ENCODE measurements around the gene LSM7. TPM values are rescaled to one million over a fixed set of nuclear protein-coding genes. Genes with fewer than 3 reads are reported as not detected.
"Not testable (repeated sequence)": the region's sequence is repeated elsewhere in the genome, so short reads cannot be mapped to it uniquely, and the experiment has no call there.

The LSM7 gene
- total RNA-seq, 4 donors from 2014 or later, result 70.0 to 109 (median 77.5) TPM

DNA sequence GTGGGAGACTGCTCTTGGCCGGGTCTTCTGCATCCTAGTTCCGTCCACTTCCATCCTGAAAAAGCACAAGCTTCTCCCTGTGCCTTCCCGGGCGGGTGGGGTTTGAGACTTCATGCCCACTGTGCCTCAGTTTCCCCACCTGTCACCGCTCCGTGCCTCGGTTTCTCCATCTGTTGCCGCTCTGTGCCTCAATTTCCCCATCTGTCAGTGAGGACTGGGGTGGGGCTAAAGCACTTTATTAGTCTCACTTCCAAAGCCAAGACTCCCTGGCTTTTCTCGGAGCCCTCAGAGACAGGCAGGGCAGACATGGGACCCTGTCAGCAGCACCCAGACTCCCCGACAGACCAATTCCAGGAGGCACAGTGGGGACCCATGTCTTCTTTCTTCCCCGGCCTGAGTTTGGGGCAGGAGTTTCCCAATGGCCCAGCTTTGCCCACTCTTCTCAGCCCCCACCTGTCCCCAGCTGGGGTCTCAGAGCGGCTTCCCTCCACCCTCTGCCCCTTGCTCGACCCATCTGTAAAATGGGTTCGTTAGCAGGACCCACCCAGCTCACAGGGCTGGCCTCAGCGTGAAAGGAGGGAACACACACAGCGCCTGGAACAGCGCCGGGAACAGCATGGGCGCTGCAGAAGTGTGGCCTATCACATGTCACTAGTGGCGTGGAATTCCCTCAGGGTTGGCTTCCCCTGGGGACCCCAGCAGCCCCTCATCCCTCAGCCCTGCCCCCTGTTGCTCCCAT is 41.8 kb downstream of the LSM7 start:
- in situ Hi-C loops (cut with MboI; ENCODE audit: low sequenced_read_pairs in 4 of 4), result loop anchor here (25.0 kb wide), 1 partner anchor 101 kb away; no protein-coding TSS in a partner anchor
- no peak for TF ChIP-seq POLR2A (IDR thresholded peaks at IDR 0.05)
- TF ChIP-seq, protein P1, sequence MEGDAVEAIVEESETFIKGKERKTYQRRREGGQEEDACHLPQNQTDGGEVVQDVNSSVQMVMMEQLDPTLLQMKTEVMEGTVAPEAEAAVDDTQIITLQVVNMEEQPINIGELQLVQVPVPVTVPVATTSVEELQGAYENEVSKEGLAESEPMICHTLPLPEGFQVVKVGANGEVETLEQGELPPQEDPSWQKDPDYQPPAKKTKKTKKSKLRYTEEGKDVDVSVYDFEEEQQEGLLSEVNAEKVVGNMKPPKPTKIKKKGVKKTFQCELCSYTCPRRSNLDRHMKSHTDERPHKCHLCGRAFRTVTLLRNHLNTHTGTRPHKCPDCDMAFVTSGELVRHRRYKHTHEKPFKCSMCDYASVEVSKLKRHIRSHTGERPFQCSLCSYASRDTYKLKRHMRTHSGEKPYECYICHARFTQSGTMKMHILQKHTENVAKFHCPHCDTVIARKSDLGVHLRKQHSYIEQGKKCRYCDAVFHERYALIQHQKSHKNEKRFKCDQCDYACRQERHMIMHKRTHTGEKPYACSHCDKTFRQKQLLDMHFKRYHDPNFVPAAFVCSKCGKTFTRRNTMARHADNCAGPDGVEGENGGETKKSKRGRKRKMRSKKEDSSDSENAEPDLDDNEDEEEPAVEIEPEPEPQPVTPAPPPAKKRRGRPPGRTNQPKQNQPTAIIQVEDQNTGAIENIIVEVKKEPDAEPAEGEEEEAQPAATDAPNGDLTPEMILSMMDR (IDR thresholded peaks at IDR 0.05 in 4 of 5, conservative IDR thresholded peaks at IDR 0.05 in 1 of 5), result no peak
- H3K27me3 ChIP-seq, result peaks cover 31 to 43% (median 39%) of the 10 kb centered on the region in 3 donors

GRCh38 chr19:2283835-2284507 is 44.4 kb downstream of the LSM7 start:
- Histone ChIP-seq H3K36me3 (no peaks in the 10 kb centered on the region), H3K4me1 (peaks cover 0 to 12% of the 10 kb centered on the region in 2 donors), H3K4me3 (no peak overlapping the region), H3K9me3 (no peaks in the 10 kb centered on the region), H3K27ac (no peak overlapping the region), H3K27me3 (peaks cover 5 to 17% (median 15%) of the 10 kb centered on the region in 3 donors)
- no peak for TF ChIP-seq POLR2A (IDR thresholded peaks at IDR 0.05)
- TF ChIP-seq, protein P1 (IDR thresholded peaks at IDR 0.05 in 4 of 5, conservative IDR thresholded peaks at IDR 0.05 in 1 of 5), result no peak
- DNase-seq (no peak), ATAC-seq (no peak)
- in situ Hi-C loops (cut with MboI; ENCODE audit: low sequenced_read_pairs in 4 of 4) (loop anchor here (25.0 kb wide), 1 partner anchor 103 kb away; no protein-coding TSS in a partner anchor), intact Hi-C loops (cut with DNase I; ENCODE audit: low total_unique reads) (no loop called here)

More for the DNA sequence above, 41.8 kb downstream of the LSM7 start:
- intact Hi-C loops (cut with DNase I; ENCODE audit: low total_unique reads), result no loop called here
- no peaks in the 10 kb centered on the region for H3K36me3 ChIP-seq
- no peak overlapping the region for H3K27ac ChIP-seq
- H3K4me1 ChIP-seq, result peaks cover 2 to 31% of the 10 kb centered on the region in 2 donors
- ATAC-seq (no peak), DNase-seq (no peak)
- no peak overlapping the region for H3K4me3 ChIP-seq
- no peaks in the 10 kb centered on the region for H3K9me3 ChIP-seq

DNA sequence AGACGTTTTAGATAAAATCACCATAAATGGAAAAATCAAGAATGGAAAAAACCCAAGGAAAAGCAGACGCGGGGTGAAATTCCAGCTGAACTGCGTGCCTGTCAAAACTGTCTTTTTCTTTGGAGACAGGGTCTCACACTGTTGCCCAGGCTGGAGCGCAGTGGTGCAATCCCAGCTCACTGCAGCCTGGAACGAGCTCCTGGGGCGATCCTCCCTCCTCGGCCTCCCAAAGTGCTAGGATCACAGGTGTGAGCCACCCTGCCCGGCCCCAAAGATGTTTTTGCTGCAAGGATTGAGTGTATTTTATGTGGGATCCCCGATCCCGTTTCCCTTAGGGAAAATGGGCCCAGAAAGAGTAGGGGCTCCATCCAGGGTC is 45.5 kb downstream of the LSM7 start:
- in situ Hi-C loops (cut with MboI; ENCODE audit: low sequenced_read_pairs in 4 of 4) (loop anchor here (25.0 kb wide), 1 partner anchor 104 kb away; no protein-coding TSS in a partner anchor), intact Hi-C loops (cut with DNase I; ENCODE audit: low total_unique reads) (no loop called here)

GRCh38 chr19:2282062-2282861 is 46.1 kb downstream of the LSM7 start, which contains the start of gene PEAK3:
TSS of gene PEAK3 (minus strand) at chr19:2282175. CDS start at chr19:2280931, 1,244 bp downstream.
- H3K36me3 ChIP-seq, result no peaks in the 10 kb centered on the region
- peak; percentile 48 to 58 for DNase-seq
- ATAC-seq, result peak; percentile 46 to 54
- no peaks in the 10 kb centered on the region for H3K9me3 ChIP-seq
- H3K27ac ChIP-seq, result peak within 1 kb of the TSS in 1 of 4 donors; percentile 42
- H3K27me3 ChIP-seq, result peaks cover 0 to 6% (median 3%) of the 10 kb centered on the region in 3 donors
- H3K4me3 ChIP-seq, result peak within 1 kb of the TSS in 3 of 4 donors; percentile 30 to 43 (median 41)
- TF ChIP-seq, protein P1 (IDR thresholded peaks at IDR 0.05 in 4 of 5, conservative IDR thresholded peaks at IDR 0.05 in 1 of 5), result no peak
- no peak for TF ChIP-seq POLR2A (IDR thresholded peaks at IDR 0.05)
- intact Hi-C loops (cut with DNase I; ENCODE audit: low total_unique reads) (no loop called here), in situ Hi-C loops (cut with MboI; ENCODE audit: low sequenced_read_pairs in 4 of 4) (loop anchor here (25.0 kb wide), 1 partner anchor 105 kb away; no protein-coding TSS in a partner anchor)
- peaks cover 0 to 12% of the 10 kb centered on the region in 2 donors for H3K4me1 ChIP-seq

More for the DNA sequence above, 45.5 kb downstream of the LSM7 start:
- no peak overlapping the region for H3K27ac ChIP-seq
- H3K4me3 ChIP-seq, result peak overlapping the region in 2 of 4 donors; percentile 41 to 43
- TF ChIP-seq, protein P1 (IDR thresholded peaks at IDR 0.05 in 4 of 5, conservative IDR thresholded peaks at IDR 0.05 in 1 of 5), result no peak
- TF ChIP-seq POLR2A (IDR thresholded peaks at IDR 0.05), result no peak
- H3K36me3 ChIP-seq, result no peaks in the 10 kb centered on the region
- DNase-seq, result no peak
- H3K9me3 ChIP-seq, result no peaks in the 10 kb centered on the region
- peaks cover 0 to 12% of the 10 kb centered on the region in 2 donors for H3K4me1 ChIP-seq
- no peak for ATAC-seq
- H3K27me3 ChIP-seq, result peaks cover 3 to 9% (median 4%) of the 10 kb centered on the region in 3 donors

DNA sequence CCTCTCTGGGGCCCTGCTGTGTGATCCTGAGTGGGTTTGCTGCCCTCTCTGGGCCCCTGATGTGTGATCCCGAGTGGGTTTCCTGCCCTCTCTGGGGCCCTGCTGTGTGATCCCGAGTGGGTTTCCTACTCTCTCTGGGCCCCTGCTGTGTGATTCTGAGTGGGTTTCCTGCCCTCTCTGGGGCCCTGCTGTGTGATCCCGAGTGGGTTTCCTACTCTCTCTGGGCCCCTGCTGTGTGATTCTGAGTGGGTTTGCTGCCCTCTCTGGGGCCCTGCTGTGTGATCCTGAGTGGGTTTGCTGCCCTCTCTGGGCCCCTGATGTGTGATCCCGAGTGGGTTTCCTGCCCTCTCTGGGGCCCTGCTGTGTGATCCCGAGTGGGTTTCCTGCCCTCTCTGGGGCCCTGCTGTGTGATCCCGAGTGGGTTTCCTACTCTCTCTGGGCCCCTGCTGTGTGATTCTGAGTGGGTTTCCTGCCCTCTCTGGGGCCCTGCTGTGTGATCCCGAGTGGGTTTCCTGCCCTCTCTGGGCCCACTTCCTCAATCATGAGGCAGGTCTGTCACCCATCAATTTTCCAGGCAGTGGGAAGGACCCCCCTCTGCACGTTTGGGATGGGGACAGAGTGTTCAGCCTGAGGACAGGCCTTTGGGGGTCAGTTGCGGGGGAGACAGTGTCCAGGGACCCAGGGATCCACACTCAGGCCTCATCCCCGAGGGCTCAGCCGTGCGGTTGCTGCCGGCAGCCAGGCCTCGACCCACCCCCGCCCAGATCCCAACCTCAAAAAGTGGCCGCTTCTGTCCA is 46.9 kb downstream of the LSM7 start:
- intact Hi-C loops (cut with DNase I; ENCODE audit: low total_unique reads); ATAC-seq; H3K27me3 ChIP-seq; H3K9me3 ChIP-seq; DNase-seq; H3K36me3 ChIP-seq: not testable (repeated sequence)
- peaks cover 0 to 12% of the 10 kb centered on the region in 2 donors for H3K4me1 ChIP-seq
- H3K4me3 ChIP-seq, result peak overlapping the region in 3 of 4 donors; percentile 30 to 43 (median 41)
- in situ Hi-C loops (cut with MboI; ENCODE audit: low sequenced_read_pairs in 4 of 4), result loop anchor here (25.0 kb wide), 1 partner anchor 106 kb away; no protein-coding TSS in a partner anchor
- peak overlapping the region in 1 of 4 donors; percentile 42 for H3K27ac ChIP-seq
